ENCODE data around the gene IRF2BP1.

IRF2BP1 gene

DNA sequence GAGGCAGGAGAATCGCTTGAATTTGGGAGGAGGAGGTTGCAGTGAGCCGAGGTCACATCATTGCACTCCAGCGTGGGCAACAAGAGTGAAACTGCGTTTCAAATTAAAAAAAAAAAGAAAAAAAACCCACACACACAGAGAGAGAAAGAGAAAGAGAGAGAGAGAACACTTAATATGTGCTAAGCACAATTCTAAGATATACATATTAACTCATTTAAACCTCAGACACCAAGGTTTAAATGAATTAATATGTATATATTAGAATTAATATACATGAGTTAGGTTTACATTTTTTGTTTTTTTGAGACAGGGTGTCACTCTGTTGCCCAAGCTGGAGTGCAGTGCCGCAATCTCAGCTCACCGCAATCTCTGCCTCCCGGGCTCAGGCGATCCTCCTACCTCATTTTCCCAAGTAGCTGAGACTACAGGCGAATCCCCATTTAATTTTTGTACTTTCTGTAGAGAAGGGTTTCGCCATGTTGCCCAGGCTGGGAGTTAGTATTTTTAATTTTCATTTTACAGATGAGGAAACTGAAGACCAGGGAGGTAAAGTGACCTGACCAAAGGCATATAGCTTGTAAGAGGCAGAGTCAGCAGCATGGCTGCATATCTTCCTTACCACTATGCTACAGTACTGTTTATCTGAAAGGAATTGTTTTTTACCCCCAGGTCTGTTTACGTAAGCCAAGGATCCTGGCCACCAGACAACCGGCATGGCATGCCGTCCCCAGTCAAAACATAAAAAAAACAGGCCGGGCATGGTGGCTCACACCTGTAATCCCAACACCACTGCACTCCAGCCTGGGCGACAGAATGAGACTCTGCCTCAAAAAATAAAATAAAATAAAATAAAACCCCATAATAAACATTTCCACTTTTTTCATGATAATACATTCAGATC lies 25.3 kb downstream of the IRF2BP1 start:
- DNase-seq: no peak

DNA sequence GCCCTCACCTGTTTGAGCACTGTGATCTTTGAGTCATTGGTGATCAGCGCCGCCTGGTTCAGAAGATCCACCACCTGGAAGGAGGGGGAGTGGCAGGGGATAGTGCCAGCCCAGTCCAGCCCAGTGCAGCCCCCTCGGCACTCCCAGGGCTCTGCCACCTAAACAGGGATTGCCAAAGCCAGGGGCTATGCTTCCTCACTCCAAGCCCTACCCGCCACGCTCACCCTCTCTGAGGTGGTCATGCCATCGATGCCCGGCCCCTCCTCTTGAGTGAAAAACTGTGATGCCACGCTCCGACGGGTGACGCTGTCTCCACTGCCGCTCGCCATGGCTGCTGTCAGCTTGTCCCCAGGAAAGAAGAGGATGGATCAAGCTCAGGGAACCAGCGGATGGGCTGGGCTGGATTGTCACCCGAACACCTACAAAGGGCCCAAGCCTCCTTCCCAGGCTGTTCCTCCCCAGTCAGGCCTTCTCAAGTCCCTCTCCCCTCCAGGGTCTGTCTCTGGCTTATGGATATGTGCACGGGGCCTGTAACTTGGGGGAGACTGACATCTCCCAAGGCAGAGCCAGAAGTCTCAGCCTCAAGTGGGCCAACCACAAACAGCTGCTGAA lies 31.7 kb downstream of the IRF2BP1 start:
- DNase-seq: no peak

DNA sequence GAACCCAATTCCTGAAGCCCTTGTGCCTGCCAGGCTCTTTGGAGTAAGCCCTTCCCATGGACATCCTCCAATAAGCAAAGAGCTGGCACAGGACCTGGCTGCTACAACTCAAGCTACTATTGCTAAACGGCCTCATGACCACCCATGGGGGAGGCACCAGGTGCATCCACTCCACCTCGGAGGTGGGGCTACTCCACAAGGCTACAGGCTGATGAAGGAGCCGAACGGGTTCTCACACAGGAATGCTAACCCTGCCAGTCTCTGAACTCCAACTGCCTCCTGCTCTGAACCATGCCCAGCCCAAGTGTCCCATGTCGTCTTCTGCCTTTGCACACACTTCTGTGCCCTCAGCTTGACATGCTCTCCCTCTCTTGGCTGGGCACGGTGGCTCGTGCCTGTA lies 33.0 kb downstream of the IRF2BP1 start:
- no peak for DNase-seq

DNA sequence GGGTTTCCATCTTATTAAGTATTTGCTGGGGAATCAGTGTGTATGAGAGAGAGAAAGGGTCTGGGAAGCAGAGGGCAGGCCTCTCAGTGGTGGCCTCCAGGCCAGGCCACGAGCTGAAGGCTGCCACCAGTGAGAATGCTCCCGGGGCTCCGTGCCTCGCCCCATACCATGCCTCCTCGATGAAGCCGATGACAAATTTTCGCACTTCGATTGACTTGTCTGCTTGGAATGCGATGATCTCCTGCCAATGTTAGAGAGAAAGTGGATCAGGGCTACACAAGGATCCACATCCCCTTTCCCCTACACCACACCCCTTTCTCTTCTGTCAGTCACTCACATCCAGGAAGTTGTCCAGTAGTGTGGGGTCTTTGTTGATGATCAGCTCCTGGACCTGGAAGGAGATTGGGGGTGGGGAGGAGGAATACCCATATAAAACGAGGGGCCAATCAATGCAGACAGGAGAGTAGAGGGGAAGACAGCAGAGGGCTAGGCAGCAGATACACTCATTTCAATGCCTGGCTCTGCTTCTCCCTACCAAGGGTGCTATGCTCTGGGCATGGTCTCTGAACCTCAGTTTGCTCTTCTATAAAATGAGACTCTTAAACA lies 33.7 kb downstream of the IRF2BP1 start:
- no peak for DNase-seq

DNA sequence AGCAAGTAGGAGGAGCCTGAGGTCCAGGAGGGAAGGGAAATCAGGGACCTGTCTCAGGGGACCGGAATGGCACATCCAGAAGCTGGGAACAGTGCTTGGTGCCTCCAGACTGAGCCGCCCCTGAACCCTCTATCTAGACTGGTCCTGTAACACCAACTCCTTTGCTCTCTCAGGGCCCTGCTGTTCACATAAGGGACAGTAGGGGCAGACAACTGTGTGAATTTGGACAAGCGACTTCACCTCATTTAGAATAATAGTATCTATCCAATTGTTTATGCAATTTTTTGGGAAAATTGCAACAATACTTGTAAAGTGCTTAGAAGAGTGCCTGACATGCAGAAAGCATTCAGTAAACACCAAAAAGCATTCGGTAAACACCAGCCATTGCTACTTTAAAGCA lies 37.0 kb downstream of the IRF2BP1 start:
- peak in 1 of 2 experiments; percentile 46 for DNase-seq

DNA sequence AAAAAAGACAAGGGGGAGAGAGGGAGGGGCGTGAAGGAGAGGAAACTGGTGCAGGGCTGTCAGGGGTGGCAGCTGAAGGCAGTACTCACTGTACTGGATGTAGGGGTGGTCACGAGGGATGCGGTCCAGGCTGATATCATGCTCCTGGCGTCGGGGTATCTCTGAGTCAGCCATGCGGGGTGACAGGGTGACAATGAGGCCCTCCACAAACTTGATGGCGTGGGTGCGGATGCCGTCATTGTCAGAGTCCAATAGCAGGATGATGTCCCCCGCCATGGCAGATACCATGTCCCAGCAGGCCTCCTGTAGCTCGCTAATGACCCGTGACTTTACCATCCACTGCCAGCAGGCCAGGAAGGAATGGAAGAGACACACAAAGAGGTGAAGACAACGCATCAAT lies 38.3 kb downstream of the IRF2BP1 start:
- no peak for DNase-seq

DNA sequence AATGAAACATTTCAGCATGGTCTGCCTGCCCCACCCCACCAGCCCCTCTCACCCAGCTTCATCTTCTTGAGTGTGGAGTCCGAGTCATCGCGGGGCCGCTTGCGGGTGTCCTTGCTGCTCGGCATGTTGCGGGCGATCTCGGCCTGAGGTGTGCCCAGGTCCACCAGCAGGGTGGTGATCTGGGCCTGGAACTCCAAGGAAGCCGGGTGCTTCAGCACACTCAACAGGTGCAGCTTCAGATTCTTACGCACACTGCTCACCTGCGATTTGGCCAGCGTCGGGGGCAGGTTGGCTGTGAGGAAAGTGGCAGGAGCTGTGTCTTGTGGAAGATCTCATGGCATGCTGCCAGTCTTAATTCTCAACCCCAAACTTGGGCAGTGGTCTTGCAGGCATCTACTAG lies 43.7 kb downstream of the IRF2BP1 start:
- DNase-seq: no peak

DNA sequence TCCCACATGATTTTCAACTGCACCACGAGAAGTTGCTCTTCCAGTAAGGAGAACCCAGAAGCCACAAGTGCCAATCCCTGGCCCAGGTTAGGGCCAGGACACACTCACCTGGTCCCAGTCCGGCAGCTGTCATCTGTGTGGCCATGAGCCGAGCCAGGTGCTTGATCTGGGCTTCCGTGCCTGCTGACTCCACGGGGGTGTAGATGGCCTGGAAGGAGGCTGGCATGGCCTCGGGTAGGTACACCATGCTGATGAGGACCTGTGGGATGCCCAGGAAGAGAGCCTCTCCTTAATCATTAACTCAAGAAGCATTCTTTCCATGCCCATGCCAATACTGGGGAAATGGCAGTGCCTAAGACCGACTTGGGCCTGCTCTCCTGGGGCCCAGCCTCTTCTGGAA lies 51.0 kb downstream of the IRF2BP1 start:
- DNase-seq: no peak

Measured in Kasumi-1 (cell line).